Measurements from ENCODE around the gene XPNPEP3. TPM values are rescaled to one million over a fixed set of nuclear protein-coding genes. Genes with fewer than 3 reads are reported as not detected.
A peak's percentile ranks its signal among the peaks of the same experiment; 100 is the strongest.

The XPNPEP3 gene
- polyA plus RNA-seq, 3 donors from 2014 or later = 5.9 to 11.4 (median 9.9) TPM

- peaks cover 4 to 7% of the 10 kb centered on the region in 2 donors for H3K4me1 Mint-ChIP-seq
- H3K27ac Mint-ChIP-seq = peak overlapping the region in 5 of 6 donors; percentile 31 to 72 (median 53)
- DNase-seq = peak; percentile 51 to 57 (median 55)
- peaks cover 17 to 32% (median 23%) of the 10 kb centered on the region in 3 donors for H3K36me3 Mint-ChIP-seq
- peak overlapping the region in 4 of 5 donors; percentile 1 to 51 (median 36) for H3K4me3 Mint-ChIP-seq
- H3K9me3 Mint-ChIP-seq = no peaks in the 10 kb centered on the region
- H3K27me3 Mint-ChIP-seq (ENCODE audit: low read depth in 3 of 3) = no peaks in the 10 kb centered on the region
These were observed 65.7 kb downstream of the XPNPEP3 start for GRCh38 chr22:40922484-40923303.

- Mint-ChIP-seq H3K4me3 (no peak overlapping the region), H3K27ac (no peak overlapping the region), H3K27me3 (ENCODE audit: low read depth in 3 of 3) (peaks cover 0 to 2% (median 0%) of the 10 kb centered on the region in 3 donors), H3K36me3 (peaks cover 17 to 38% (median 19%) of the 10 kb centered on the region in 3 donors), H3K4me1 (no peaks in the 10 kb centered on the region), H3K9me3 (no peaks in the 10 kb centered on the region)
- no peak for DNase-seq
These were observed 71.7 kb downstream of the XPNPEP3 start for GRCh38 chr22:40928657-40929056.

- no peaks in the 10 kb centered on the region for H3K4me1 Mint-ChIP-seq
- peaks cover 0 to 2% (median 0%) of the 10 kb centered on the region in 3 donors for H3K27me3 Mint-ChIP-seq (ENCODE audit: low read depth in 3 of 3)
- H3K9me3 Mint-ChIP-seq = no peaks in the 10 kb centered on the region
- no peak overlapping the region for H3K4me3 Mint-ChIP-seq
- no peak overlapping the region for H3K27ac Mint-ChIP-seq
- peaks cover 0 to 12% (median 5%) of the 10 kb centered on the region in 3 donors for H3K36me3 Mint-ChIP-seq
- no peak for DNase-seq
These were observed 75.4 kb downstream of the XPNPEP3 start for GRCh38 chr22:40932396-40932795.

GRCh38 chr22:40939202-40939601 is 82.3 kb downstream of the XPNPEP3 start:
- H3K4me1 Mint-ChIP-seq = no peaks in the 10 kb centered on the region
- H3K4me3 Mint-ChIP-seq = no peak overlapping the region
- no peaks in the 10 kb centered on the region for H3K9me3 Mint-ChIP-seq
- H3K27me3 Mint-ChIP-seq (ENCODE audit: low read depth in 3 of 3) = no peaks in the 10 kb centered on the region
- no peaks in the 10 kb centered on the region for H3K36me3 Mint-ChIP-seq
- no peak overlapping the region for H3K27ac Mint-ChIP-seq
- no peak for DNase-seq

GRCh38 chr22:40950962-40951794 is 94.2 kb downstream of the XPNPEP3 start, which contains the start of gene RBX1:
RBX1 (plus strand) TSS chr22:40951378; CDS start chr22:40951399, 21 bp downstream.
- H3K4me1 Mint-ChIP-seq = peaks cover 25 to 46% of the 10 kb centered on the region in 2 donors
- peak within 1 kb of the TSS; percentile 95 to 99 (median 99) for H3K27ac Mint-ChIP-seq
- DNase-seq = peak; percentile 99 to 100 (median 100)

GRCh38 chr22:40951795-40952605 is 95.1 kb downstream of the XPNPEP3 start:
- H3K36me3 Mint-ChIP-seq = peaks cover 0 to 3% (median 0%) of the 10 kb centered on the region in 3 donors
- peak in 1 of 3 donors; percentile 5 for DNase-seq
- H3K27me3 Mint-ChIP-seq (ENCODE audit: low read depth in 3 of 3) = peaks cover 10 to 17% (median 14%) of the 10 kb centered on the region in 3 donors
- peaks cover 25 to 46% of the 10 kb centered on the region in 2 donors for H3K4me1 Mint-ChIP-seq
- peak overlapping the region; percentile 95 to 99 (median 99) for H3K27ac Mint-ChIP-seq
- H3K9me3 Mint-ChIP-seq = no peaks in the 10 kb centered on the region
- H3K4me3 Mint-ChIP-seq = peak overlapping the region; percentile 97 to 100 (median 98)

More at GRCh38 chr22:40950962-40951794, 94.2 kb downstream of the XPNPEP3 start, which contains the start of gene RBX1:
- H3K9me3 Mint-ChIP-seq = no peaks in the 10 kb centered on the region
- H3K36me3 Mint-ChIP-seq = peaks cover 0 to 3% (median 0%) of the 10 kb centered on the region in 3 donors
- peaks cover 10 to 17% (median 14%) of the 10 kb centered on the region in 3 donors for H3K27me3 Mint-ChIP-seq (ENCODE audit: low read depth in 3 of 3)
- peak within 1 kb of the TSS; percentile 97 to 100 (median 98) for H3K4me3 Mint-ChIP-seq

- H3K27ac Mint-ChIP-seq = peak overlapping the region; percentile 4 to 99 (median 76)
- H3K4me3 Mint-ChIP-seq = peak overlapping the region in 4 of 5 donors; percentile 0 to 46 (median 22)
- peaks cover 10 to 17% (median 14%) of the 10 kb centered on the region in 3 donors for H3K27me3 Mint-ChIP-seq (ENCODE audit: low read depth in 3 of 3)
- H3K4me1 Mint-ChIP-seq = peaks cover 25 to 51% of the 10 kb centered on the region in 2 donors
- no peaks in the 10 kb centered on the region for H3K9me3 Mint-ChIP-seq
- peaks cover 0 to 3% (median 2%) of the 10 kb centered on the region in 3 donors for H3K36me3 Mint-ChIP-seq
- no peak for DNase-seq
These were observed 96.5 kb downstream of the XPNPEP3 start for GRCh38 chr22:40953471-40953870.

- H3K27ac Mint-ChIP-seq = peak overlapping the region in 5 of 6 donors; percentile 16 to 95 (median 30)
- no peak for DNase-seq
- H3K4me3 Mint-ChIP-seq = no peak overlapping the region
- H3K9me3 Mint-ChIP-seq = no peaks in the 10 kb centered on the region
- H3K36me3 Mint-ChIP-seq = peaks cover 0 to 4% (median 3%) of the 10 kb centered on the region in 3 donors
- H3K4me1 Mint-ChIP-seq = peaks cover 25 to 54% of the 10 kb centered on the region in 2 donors
- H3K27me3 Mint-ChIP-seq (ENCODE audit: low read depth in 3 of 3) = peaks cover 10 to 17% (median 14%) of the 10 kb centered on the region in 3 donors
These were observed 97.2 kb downstream of the XPNPEP3 start for GRCh38 chr22:40954113-40954512.

GRCh38 chr22:40955571-40955970 is 98.6 kb downstream of the XPNPEP3 start:
- Mint-ChIP-seq H3K9me3 (no peaks in the 10 kb centered on the region), H3K27me3 (ENCODE audit: low read depth in 3 of 3) (peaks cover 10 to 12% (median 11%) of the 10 kb centered on the region in 3 donors), H3K36me3 (peaks cover 0 to 4% (median 3%) of the 10 kb centered on the region in 3 donors), H3K4me1 (peaks cover 26 to 56% of the 10 kb centered on the region in 2 donors), H3K4me3 (no peak overlapping the region), H3K27ac (peak overlapping the region in 3 of 6 donors; percentile 7 to 49 (median 43))
- no peak for DNase-seq

GRCh38 chr22:40957601-40958000 is 100.7 kb downstream of the XPNPEP3 start:
- Mint-ChIP-seq H3K27ac (no peak overlapping the region), H3K4me3 (no peak overlapping the region), H3K27me3 (ENCODE audit: low read depth in 3 of 3) (no peaks in the 10 kb centered on the region), H3K4me1 (peaks cover 16 to 44% of the 10 kb centered on the region in 2 donors), H3K9me3 (no peaks in the 10 kb centered on the region), H3K36me3 (peaks cover 0 to 4% (median 3%) of the 10 kb centered on the region in 3 donors)
- no peak for DNase-seq

GRCh38 chr22:40958299-40958698 is 101.4 kb downstream of the XPNPEP3 start:
- Mint-ChIP-seq H3K4me1 (peaks cover 10 to 37% of the 10 kb centered on the region in 2 donors), H3K4me3 (no peak overlapping the region), H3K9me3 (no peaks in the 10 kb centered on the region), H3K36me3 (peaks cover 0 to 4% (median 3%) of the 10 kb centered on the region in 3 donors), H3K27ac (peak overlapping the region in 3 of 6 donors; percentile 14 to 53 (median 34)), H3K27me3 (ENCODE audit: low read depth in 3 of 3) (no peaks in the 10 kb centered on the region)
- no peak for DNase-seq

GRCh38 chr22:40960145-40960544 is 103.2 kb downstream of the XPNPEP3 start:
- Mint-ChIP-seq H3K9me3 (no peaks in the 10 kb centered on the region), H3K36me3 (peaks cover 0 to 10% (median 6%) of the 10 kb centered on the region in 3 donors), H3K27me3 (ENCODE audit: low read depth in 3 of 3) (no peaks in the 10 kb centered on the region), H3K4me1 (peaks cover 6 to 24% of the 10 kb centered on the region in 2 donors), H3K27ac (peak overlapping the region in 3 of 6 donors; percentile 5 to 62 (median 5)), H3K4me3 (no peak overlapping the region)
- DNase-seq = no peak
